Muscle layer of colon (tissue), 2 donors: ENCODE results near the gene ETV6.
"Not testable (repeated sequence)": the region's sequence is repeated elsewhere in the genome, so short reads cannot be mapped to it uniquely, and the experiment has no call there.

Experiments
- H3K27ac ChIP-seq: one replicate; pipeline ENCODE4 v1.7.0; 2013; ENCODE audit warnings: low read depth, mild to moderate bottlenecking, low read length, moderate library complexity
- H3K27me3 ChIP-seq, 2 donors: one replicate each; pipeline ENCODE4 v1.7.0; 2013; ENCODE audit warnings: low read length in 2 of 2, mild to moderate bottlenecking in 2 of 2; ENCODE audit not compliant: insufficient read depth in 2 of 2, control insufficient read depth in 1 of 2
- H3K36me3 ChIP-seq: one replicate; pipeline ENCODE4 v1.7.0; 2013; ENCODE audit warnings: mild to moderate bottlenecking, low read length; ENCODE audit not compliant: insufficient read depth
- H3K4me1 ChIP-seq: one replicate; pipeline ENCODE4 v1.7.0; 2013; ENCODE audit warnings: mild to moderate bottlenecking, low read length; ENCODE audit not compliant: insufficient read depth
- H3K4me3 ChIP-seq, 2 donors: one replicate each; pipeline ENCODE4 v1.7.0; 2013; ENCODE audit warnings: low read length in 2 of 2, low read depth in 1 of 2, mild to moderate bottlenecking in 1 of 2, moderate library complexity in 1 of 2
- H3K9ac ChIP-seq: one replicate; pipeline ENCODE4 v1.7.0; 2013; ENCODE audit warnings: low read length
- H3K9me3 ChIP-seq: one replicate; pipeline ENCODE4 v1.7.0; 2013; ENCODE audit warnings: mild to moderate bottlenecking, low read length
- donor health status: abdominal sarcoma.
- donor health status: Adenocarcinoma of cecum.

ETV6 gene

GRCh38 chr12:11907625-11908024 is 258.2 kb downstream of the ETV6 start:
- Histone ChIP-seq H3K4me1 (no peaks in the 10 kb centered on the region), H3K36me3 (no peaks in the 10 kb centered on the region), H3K27ac (no peak overlapping the region), H3K4me3 (no peak overlapping the region), H3K9me3 (peaks cover 4% of the 10 kb centered on the region), H3K9ac (no peak overlapping the region), H3K27me3 (no peaks in the 10 kb centered on the region)

- not testable (repeated sequence) for H3K27me3 ChIP-seq, H3K4me3 ChIP-seq, H3K36me3 ChIP-seq, H3K4me1 ChIP-seq, H3K9ac ChIP-seq, H3K27ac ChIP-seq, H3K9me3 ChIP-seq
These were observed 259.9 kb downstream of the ETV6 start for GRCh38 chr12:11909406-11909805.

- Histone ChIP-seq H3K36me3 (no peaks in the 10 kb centered on the region), H3K27me3 (no peaks in the 10 kb centered on the region), H3K4me1 (no peaks in the 10 kb centered on the region), H3K4me3 (no peak overlapping the region), H3K9me3 (no peaks in the 10 kb centered on the region), H3K27ac (no peak overlapping the region), H3K9ac (no peak overlapping the region)
These were observed 266.6 kb downstream of the ETV6 start for GRCh38 chr12:11916113-11916512.

DNA sequence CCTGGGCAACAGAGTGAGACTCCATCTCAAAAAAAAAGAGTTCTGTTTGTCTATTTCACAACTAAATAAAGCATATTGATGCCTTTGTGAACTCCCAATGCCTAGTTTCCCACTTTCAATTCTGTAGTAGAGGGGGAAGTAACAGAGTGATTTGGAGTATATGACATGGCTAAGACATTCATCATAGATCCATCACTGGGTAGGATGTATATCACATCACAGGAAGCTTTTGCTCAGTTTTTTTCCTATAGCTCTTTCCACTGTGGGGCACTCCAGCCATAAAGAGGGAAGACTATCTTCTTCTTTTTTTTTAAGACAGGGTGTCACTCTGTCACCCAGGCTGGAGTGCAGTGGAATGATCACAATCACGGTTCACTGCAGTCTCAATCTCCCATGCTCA is 267.3 kb downstream of the ETV6 start:
- H3K9me3 ChIP-seq = no peaks in the 10 kb centered on the region
- no peak overlapping the region for H3K9ac ChIP-seq
- H3K27me3 ChIP-seq = no peaks in the 10 kb centered on the region
- H3K27ac ChIP-seq = no peak overlapping the region
- H3K4me1 ChIP-seq = no peaks in the 10 kb centered on the region
- no peaks in the 10 kb centered on the region for H3K36me3 ChIP-seq
- no peak overlapping the region for H3K4me3 ChIP-seq

DNA sequence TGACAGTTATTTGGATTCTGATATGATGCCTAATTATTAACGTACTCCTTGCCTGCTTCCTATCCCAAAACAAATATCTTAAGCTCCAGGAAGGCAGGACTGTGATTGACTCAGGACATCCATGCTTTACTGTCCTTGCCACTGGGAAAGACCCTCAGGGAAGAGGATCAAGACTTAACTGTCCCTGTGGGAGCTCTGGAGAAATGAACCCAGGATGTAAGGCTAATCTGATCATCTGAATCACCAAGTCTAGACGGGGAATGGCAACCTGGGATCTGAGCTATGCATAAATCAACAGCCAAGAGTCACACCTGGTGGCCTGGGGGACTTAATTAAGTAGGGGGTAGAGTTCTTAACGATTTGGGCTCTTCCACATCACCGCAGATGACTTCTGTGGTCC is 268.0 kb downstream of the ETV6 start:
- no peaks in the 10 kb centered on the region for H3K27me3 ChIP-seq
- H3K4me1 ChIP-seq = no peaks in the 10 kb centered on the region
- H3K27ac ChIP-seq = no peak overlapping the region
- no peak overlapping the region for H3K9ac ChIP-seq
- no peak overlapping the region for H3K4me3 ChIP-seq
- no peaks in the 10 kb centered on the region for H3K36me3 ChIP-seq
- no peaks in the 10 kb centered on the region for H3K9me3 ChIP-seq

GRCh38 chr12:11920231-11920630 is 270.8 kb downstream of the ETV6 start:
- Histone ChIP-seq H3K4me3 (no peak overlapping the region), H3K27ac (no peak overlapping the region), H3K9me3 (no peaks in the 10 kb centered on the region), H3K27me3 (no peaks in the 10 kb centered on the region), H3K4me1 (no peaks in the 10 kb centered on the region), H3K36me3 (no peaks in the 10 kb centered on the region), H3K9ac (no peak overlapping the region)

DNA sequence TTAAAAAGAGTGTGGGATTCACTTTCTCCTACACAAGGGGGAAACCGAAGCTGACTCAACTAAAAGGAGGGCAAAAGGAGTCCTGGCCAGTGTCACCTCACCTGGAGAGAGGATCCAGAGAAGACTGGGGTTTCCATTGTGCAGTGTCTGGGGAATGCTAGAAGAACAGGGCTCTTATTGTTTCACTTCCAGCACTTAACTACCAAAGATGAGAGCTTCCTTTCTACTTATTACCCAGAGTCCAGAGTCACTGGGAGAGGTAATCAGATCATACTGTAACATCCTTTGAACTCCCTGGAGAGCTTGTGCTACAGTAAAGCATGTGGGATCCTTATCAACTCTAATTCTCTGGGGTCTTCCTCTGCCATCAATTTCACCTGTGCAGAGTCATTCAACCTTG is 272.9 kb downstream of the ETV6 start:
- Histone ChIP-seq H3K27ac (no peak overlapping the region), H3K27me3 (no peaks in the 10 kb centered on the region), H3K36me3 (no peaks in the 10 kb centered on the region), H3K4me1 (no peaks in the 10 kb centered on the region), H3K4me3 (no peak overlapping the region), H3K9ac (no peak overlapping the region), H3K9me3 (no peaks in the 10 kb centered on the region)

DNA sequence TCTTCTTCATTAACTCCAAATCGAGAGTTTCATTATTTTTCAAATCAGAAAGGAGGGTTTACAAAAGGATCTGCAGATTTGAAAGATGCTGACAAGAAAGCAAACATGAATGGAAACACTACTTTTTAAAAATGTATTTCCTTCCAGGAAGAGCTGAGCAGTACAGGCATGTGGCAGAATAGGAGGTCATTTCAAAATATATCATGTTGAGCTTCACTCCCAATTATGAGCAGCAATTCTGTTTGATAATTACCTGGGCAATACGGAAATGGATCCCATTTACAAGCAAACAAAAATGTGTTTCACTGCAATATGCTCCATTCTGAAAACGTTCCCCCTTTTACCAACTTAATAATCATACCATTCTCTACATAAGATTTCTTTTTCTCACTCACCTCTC is 273.6 kb downstream of the ETV6 start:
- no peaks in the 10 kb centered on the region for H3K36me3 ChIP-seq
- H3K4me3 ChIP-seq = no peak overlapping the region
- H3K9ac ChIP-seq = no peak overlapping the region
- no peaks in the 10 kb centered on the region for H3K27me3 ChIP-seq
- no peaks in the 10 kb centered on the region for H3K9me3 ChIP-seq
- no peak overlapping the region for H3K27ac ChIP-seq
- H3K4me1 ChIP-seq = no peaks in the 10 kb centered on the region

GRCh38 chr12:11927286-11927935 is 277.9 kb downstream of the ETV6 start:
- no peak overlapping the region for H3K27ac ChIP-seq
- H3K9ac ChIP-seq = no peak overlapping the region
- no peaks in the 10 kb centered on the region for H3K36me3 ChIP-seq
- H3K9me3 ChIP-seq = no peaks in the 10 kb centered on the region
- H3K4me3 ChIP-seq = no peak overlapping the region
- H3K27me3 ChIP-seq = no peaks in the 10 kb centered on the region
- H3K4me1 ChIP-seq = no peaks in the 10 kb centered on the region

GRCh38 chr12:11929714-11930113 is 280.2 kb downstream of the ETV6 start:
- Histone ChIP-seq H3K27ac (no peak overlapping the region), H3K27me3 (no peaks in the 10 kb centered on the region), H3K9ac (no peak overlapping the region), H3K36me3 (no peaks in the 10 kb centered on the region), H3K4me3 (no peak overlapping the region), H3K4me1 (no peaks in the 10 kb centered on the region), H3K9me3 (no peaks in the 10 kb centered on the region)

DNA sequence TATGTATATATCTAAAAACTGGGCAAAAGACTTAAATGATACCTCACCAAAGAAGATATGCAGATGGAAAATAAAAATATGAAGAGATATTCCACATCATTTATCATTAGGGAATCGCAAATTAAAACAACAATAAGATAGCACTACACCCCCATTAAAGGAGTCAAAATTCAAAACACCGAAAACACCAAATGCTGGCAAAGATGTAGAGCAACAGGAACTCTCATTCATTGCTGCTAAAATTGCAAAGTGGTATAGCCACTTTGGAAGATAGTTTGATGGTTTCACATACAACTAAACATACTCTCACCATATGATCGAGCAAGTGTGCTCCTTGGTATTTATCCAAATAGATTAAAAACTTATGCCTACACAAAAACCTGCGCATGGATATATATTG is 289.7 kb downstream of the ETV6 start:
- Histone ChIP-seq H3K9me3 (no peaks in the 10 kb centered on the region), H3K4me1 (no peaks in the 10 kb centered on the region), H3K4me3 (no peak overlapping the region), H3K27me3 (no peaks in the 10 kb centered on the region), H3K9ac (no peak overlapping the region), H3K27ac (no peak overlapping the region), H3K36me3 (no peaks in the 10 kb centered on the region)

GRCh38 chr12:11941606-11942337 is 292.3 kb downstream of the ETV6 start:
- Histone ChIP-seq H3K36me3 (no peaks in the 10 kb centered on the region), H3K9me3 (no peaks in the 10 kb centered on the region), H3K9ac (no peak overlapping the region), H3K4me1 (no peaks in the 10 kb centered on the region), H3K27ac (no peak overlapping the region), H3K4me3 (no peak overlapping the region), H3K27me3 (no peaks in the 10 kb centered on the region)
